ENCODE results near the gene HBG2.

- TF ChIP-seq FOXO4 (CRISPR knock-in tag; IDR thresholded peaks at IDR 0.05) (no peak), TAF1 (IDR thresholded peaks at IDR 0.05; ENCODE audit: control insufficient read depth, extremely low read depth, insufficient read depth, low read length, severe bottlenecking) (no peak), ZFP36 (IDR thresholded peaks at IDR 0.05; ENCODE audit: low read depth, low read length, partially characterized antibody) (no peak), ESRRA (IDR thresholded peaks at IDR 0.05; ENCODE audit: borderline replicate concordance, low read depth) (no peak), CTCF (IDR thresholded peaks at IDR 0.05 in 2 of 3, conservative IDR thresholded peaks at IDR 0.05 in 1 of 3; ENCODE audit: insufficient read depth in 2 of 3, low read depth in 1 of 3, low read length in 3 of 3) (no peak), SIX5 (IDR thresholded peaks at IDR 0.05; ENCODE audit: borderline replicate concordance in 1 of 2, insufficient read depth in 1 of 2, low read depth in 1 of 2, low read length in 2 of 2) (no peak)
Measured at GRCh38 chr11:5277807-5278382, 23.3 kb upstream of the HBG2 start.
